GM21528 (cell line): Measurements from ENCODE around the gene ULK2.

ENCODE experiments used
- ATAC-seq: cut with Tn5 transposase; IDR thresholded peaks from one replicate; pipeline ENCODE4 v1.9.1; 2021; ENCODE audit warnings: mild to moderate bottlenecking, moderate library complexity; ENCODE audit not compliant: unreplicated experiment, low FRiP score

The ULK2 gene

GRCh38 chr17:19750020-19750572 lies 117.6 kb downstream of the ULK2 start:
- ATAC-seq, result no peak

- ATAC-seq, result no peak
These were observed 118.9 kb downstream of the ULK2 start for GRCh38 chr17:19748807-19749193.

DNA sequence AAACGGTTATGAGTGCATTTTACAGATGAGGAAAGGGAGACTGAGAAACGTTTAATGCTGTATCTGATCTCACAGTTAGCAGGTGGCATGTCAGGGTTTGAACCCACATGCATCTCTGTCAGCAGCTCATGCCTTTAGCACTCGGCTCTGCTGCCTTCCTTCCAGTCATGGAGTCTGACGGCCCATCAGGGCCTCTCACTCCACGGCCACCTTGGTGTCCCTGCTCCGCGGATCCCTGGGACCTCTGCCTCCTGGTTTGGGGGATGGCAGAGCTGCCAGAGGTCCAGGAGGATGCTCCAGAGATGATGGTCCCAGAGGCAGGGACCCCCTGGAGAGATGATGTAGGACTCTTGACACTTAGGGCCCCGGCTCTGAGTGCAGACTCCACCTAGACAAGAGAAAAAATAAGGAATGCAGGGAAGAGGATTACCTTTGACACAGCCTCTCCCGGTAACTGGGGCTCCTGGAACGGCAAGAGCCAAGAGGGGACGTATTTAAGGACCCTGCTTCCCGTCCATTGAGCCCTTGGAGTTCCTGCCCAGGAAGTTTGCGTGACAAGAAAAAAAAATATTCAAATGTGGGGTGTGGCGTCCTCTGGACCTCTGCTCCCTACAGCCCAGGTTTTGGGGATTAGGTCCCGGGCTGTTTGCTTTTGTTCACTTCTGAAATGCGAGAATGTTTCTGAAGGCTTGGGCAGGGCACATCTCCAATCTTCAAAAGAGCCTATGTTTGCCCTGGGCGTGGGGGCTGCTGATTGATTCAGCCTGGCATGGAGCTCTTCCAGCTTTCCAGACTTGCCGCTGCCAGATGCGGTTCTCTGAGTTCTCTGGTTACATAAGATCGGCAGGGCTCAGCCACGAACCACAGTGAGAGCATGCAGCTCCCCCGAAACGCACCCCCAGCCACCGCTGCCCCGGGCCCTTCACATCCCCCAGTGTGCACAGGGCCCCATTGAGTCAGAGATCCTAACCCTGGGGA lies 119.6 kb downstream of the ULK2 start, which contains the start of gene ALDH3A1:
ALDH3A1 (minus strand) TSS at position 470 of the 978 bp plus-strand sequence. CDS start 3,169 bp downstream, outside the sequence.
- ATAC-seq, result no peak

DNA sequence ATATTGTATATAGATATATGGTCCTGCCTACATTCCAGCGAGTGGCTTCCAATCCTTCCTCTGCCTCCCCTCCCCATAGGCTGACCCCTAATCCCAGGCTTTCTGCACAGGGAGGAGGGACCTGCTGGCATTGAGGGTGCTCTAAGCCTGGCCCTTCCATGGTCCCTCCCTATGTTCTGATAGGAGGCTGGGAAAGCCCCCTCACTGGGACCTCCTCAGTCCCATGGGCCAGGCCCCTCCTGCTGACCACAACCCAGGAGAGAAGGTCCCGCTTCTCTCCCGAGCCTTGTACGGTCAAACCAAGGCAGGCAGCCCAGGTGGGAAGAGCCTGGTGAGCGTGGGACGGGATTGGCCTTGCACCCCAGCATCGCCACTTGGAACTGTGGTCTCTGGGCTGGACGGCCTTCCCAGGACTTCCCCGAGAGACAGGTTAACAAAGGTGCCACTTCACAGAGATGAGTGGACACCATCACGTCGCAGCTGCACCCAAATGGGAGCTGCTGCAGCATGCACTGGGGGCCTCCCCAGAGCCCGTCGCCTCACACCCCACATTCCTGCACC lies 120.5 kb downstream of the ULK2 start:
- ATAC-seq, result no peak

- ATAC-seq, result no peak
These were observed 121.2 kb downstream of the ULK2 start for GRCh38 chr17:19746517-19746916.

- no peak for ATAC-seq
These were observed 122.6 kb downstream of the ULK2 start for GRCh38 chr17:19744922-19745757.

GRCh38 chr17:19744492-19744891 lies 123.2 kb downstream of the ULK2 start:
- ATAC-seq, result no peak

DNA sequence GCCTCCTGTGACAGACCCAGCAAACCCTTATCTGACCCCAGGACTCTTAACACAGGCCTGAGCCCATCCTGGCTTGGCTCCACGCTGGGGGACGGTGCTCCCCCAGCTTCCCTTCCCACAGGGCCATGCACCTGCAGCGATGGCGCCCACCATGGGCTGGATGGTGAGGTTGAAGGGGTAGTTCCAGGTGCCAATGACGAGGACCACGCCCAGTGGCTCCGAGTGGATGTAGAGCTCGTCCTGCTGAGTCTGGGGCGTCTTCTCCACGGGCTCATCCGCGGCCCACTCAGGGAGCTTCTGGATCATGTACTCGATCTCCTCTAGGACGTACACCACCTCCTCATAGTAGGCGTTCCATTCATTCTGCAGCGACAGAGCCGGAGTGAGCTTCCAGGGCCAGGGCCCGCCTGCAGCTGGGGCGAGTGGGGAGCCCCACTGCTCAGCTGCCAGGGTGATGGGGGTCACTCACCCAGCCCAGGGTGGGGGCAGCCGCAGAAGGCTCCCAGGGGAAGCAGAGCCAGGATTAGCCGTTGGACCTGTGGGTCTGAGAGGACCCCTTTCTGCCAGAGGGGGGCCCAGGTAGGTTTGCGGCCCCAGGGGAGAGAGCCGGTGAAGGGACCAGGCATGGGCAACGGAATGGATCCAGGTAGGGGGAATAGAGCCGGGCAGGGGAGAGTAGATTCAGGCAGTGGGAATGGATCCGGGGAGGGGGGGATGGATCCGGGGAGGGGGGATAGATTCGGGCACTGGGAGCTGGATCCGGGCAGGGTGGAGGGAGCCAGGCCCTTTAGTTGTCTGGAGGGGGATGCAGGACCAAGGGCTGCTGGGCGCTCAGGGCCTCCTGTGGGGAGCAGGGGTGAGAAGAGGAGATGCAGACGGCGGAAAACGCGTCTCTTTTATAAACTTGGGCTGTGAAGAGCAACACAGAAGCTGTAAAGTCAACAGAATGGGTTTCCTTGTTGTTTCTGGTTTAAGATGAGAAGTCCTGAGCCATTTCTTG lies 124.3 kb downstream of the ULK2 start:
- no peak for ATAC-seq

GRCh38 chr17:19742495-19742894 lies 125.2 kb downstream of the ULK2 start:
- ATAC-seq, result no peak

GRCh38 chr17:19741832-19742457 lies 125.8 kb downstream of the ULK2 start:
- no peak for ATAC-seq

DNA sequence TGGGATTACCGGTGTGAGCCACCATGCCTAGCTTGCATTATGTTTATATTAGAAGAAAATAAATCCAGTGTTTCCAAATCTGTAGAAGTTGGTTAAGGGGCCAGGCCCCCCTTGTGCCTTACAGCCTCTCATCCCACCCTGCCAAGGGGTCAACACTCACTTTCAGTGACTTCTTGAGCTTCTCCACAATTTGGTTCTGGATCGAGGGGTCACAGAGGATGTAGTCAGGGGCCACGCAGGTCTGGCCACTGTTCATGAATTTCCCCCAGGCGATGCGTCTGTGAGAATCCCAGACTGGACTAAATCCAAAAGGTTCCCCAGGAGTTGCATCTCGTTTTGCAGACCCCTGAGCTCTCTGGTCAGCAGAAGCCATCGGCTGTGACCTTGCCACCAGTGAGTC lies 126.8 kb downstream of the ULK2 start:
- no peak for ATAC-seq

DNA sequence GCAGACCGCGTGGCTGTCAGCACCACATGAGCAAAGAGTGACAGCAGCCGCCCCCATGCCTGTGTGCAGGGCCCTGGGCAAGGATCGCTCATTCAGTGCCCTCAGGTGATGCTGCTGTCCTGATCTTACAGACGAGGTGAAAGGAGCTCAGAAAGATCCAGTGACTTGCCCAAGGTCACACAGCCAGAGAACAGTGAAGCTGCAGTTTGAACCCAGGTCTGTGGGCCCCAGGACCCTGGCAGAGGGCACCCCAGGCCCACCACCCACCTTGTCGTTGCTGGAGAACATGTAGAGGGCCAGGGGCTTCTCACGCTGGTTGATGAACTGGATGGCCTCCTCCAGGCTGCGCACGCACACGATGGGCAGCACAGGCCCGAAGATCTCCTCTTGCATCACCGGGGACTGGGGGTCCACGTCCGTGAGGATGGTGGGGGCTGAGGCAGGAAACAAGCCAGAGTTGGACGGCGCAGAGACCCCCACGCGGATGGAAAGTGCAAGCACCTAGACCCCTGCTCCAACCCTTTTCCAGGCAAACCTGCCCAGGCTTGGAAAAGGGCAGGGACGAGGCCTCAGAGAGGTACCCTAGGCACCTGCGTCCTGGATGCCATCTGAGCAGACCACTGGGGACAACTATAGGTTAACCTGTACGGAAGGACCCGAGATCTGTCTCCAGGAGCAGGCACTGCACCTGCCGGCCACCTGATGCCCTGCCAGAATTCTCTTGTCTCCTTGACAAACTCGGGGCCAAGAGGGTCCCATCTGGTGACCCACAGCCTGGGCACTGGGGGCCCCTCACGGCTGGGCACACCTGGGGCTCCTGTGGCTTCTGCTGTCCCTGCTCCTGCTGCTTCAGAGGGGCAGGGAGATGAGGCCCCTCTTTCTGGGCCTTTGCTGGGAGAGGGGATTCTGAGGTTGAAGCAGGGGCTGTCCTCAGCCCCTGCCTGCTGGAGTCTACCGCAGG lies 128.2 kb downstream of the ULK2 start:
- no peak for ATAC-seq

DNA sequence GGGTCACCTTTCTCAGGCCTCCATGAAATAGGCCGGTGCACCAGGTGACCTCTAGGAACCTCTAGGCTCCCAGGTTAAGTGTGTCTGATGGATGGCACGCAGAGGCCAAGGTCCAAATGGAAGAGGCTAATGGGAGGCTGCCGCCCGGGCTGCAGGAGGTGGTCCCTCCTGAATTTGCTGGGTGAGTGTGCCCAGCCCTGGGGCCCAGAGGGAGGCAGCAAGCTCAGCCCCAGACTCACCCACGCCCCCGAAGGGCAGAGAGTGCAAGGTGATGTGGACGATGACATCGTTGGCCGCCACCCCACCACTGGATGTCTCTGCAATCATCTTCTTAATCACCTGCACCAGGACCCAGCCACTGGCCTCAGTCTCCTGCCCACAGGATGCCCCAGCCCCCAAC lies 129.0 kb downstream of the ULK2 start:
- no peak for ATAC-seq

- ATAC-seq, result no peak
These were observed 129.7 kb downstream of the ULK2 start for GRCh38 chr17:19738073-19738449.

GRCh38 chr17:19737305-19738072 lies 130.2 kb downstream of the ULK2 start:
- ATAC-seq, result no peak

GRCh38 chr17:19736071-19736470 lies 131.7 kb downstream of the ULK2 start:
- no peak for ATAC-seq

- no peak for ATAC-seq
These were observed 133.7 kb downstream of the ULK2 start for GRCh38 chr17:19733953-19734526.
